ENCODE data around the gene IL34. TPM values are rescaled to one million over a fixed set of nuclear protein-coding genes. Genes with fewer than 3 reads are reported as not detected.
A peak's percentile ranks its signal among the peaks of the same experiment; 100 is the strongest.

IL34 gene
- total RNA-seq, 1 experiment from 2014 or later: not detected

DNA sequence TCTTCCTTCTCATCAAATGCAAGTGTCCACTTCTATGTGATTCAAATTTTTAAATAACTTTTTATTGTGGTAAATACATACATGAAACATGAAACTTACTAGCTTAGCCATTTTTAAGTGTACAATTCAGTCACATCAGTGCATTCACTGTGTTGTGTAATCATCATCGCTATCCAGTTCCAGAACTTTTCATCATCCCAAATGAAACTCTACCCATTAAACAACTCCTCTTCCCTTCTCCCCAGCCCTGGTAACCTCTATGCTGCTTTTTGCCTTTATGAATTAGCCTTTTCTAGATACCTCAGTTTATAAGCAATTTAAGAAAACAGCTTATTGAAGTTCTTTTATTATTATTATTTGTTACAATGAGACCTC lies 41.1 kb upstream of the IL34 start (continued):
- TF ChIP-seq, protein P1, sequence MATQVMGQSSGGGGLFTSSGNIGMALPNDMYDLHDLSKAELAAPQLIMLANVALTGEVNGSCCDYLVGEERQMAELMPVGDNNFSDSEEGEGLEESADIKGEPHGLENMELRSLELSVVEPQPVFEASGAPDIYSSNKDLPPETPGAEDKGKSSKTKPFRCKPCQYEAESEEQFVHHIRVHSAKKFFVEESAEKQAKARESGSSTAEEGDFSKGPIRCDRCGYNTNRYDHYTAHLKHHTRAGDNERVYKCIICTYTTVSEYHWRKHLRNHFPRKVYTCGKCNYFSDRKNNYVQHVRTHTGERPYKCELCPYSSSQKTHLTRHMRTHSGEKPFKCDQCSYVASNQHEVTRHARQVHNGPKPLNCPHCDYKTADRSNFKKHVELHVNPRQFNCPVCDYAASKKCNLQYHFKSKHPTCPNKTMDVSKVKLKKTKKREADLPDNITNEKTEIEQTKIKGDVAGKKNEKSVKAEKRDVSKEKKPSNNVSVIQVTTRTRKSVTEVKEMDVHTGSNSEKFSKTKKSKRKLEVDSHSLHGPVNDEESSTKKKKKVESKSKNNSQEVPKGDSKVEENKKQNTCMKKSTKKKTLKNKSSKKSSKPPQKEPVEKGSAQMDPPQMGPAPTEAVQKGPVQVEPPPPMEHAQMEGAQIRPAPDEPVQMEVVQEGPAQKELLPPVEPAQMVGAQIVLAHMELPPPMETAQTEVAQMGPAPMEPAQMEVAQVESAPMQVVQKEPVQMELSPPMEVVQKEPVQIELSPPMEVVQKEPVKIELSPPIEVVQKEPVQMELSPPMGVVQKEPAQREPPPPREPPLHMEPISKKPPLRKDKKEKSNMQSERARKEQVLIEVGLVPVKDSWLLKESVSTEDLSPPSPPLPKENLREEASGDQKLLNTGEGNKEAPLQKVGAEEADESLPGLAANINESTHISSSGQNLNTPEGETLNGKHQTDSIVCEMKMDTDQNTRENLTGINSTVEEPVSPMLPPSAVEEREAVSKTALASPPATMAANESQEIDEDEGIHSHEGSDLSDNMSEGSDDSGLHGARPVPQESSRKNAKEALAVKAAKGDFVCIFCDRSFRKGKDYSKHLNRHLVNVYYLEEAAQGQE (IDR thresholded peaks at IDR 0.05; ENCODE audit: low read depth): no peak
- TF ChIP-seq EZH2phosphoT487 (IDR thresholded peaks at IDR 0.05; ENCODE audit: borderline replicate concordance): no peak
- TF ChIP-seq, protein P2, sequence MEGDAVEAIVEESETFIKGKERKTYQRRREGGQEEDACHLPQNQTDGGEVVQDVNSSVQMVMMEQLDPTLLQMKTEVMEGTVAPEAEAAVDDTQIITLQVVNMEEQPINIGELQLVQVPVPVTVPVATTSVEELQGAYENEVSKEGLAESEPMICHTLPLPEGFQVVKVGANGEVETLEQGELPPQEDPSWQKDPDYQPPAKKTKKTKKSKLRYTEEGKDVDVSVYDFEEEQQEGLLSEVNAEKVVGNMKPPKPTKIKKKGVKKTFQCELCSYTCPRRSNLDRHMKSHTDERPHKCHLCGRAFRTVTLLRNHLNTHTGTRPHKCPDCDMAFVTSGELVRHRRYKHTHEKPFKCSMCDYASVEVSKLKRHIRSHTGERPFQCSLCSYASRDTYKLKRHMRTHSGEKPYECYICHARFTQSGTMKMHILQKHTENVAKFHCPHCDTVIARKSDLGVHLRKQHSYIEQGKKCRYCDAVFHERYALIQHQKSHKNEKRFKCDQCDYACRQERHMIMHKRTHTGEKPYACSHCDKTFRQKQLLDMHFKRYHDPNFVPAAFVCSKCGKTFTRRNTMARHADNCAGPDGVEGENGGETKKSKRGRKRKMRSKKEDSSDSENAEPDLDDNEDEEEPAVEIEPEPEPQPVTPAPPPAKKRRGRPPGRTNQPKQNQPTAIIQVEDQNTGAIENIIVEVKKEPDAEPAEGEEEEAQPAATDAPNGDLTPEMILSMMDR (IDR thresholded peaks at IDR 0.05 in 2 of 3, conservative IDR thresholded peaks at IDR 0.05 in 1 of 3; ENCODE audit: borderline replicate concordance in 1 of 3, insufficient read depth in 1 of 3, low read depth in 2 of 3, low read length in 2 of 3): no peak
- no peak for TF ChIP-seq CBX3 (IDR thresholded peaks at IDR 0.05; ENCODE audit: low read depth)
- no peak for TF ChIP-seq POLR2A (IDR thresholded peaks at IDR 0.05; ENCODE audit: borderline replicate concordance, extremely low read depth, insufficient read depth, insufficient read length)
- no peak for TF ChIP-seq TCF7L2 (IDR thresholded peaks at IDR 0.05; ENCODE audit: borderline replicate concordance, extremely low read depth, insufficient read depth, insufficient read length)
- no peak for TF ChIP-seq EZH2 (IDR thresholded peaks at IDR 0.05)
- no peak for TF ChIP-seq JUND (IDR thresholded peaks at IDR 0.05)

DNA sequence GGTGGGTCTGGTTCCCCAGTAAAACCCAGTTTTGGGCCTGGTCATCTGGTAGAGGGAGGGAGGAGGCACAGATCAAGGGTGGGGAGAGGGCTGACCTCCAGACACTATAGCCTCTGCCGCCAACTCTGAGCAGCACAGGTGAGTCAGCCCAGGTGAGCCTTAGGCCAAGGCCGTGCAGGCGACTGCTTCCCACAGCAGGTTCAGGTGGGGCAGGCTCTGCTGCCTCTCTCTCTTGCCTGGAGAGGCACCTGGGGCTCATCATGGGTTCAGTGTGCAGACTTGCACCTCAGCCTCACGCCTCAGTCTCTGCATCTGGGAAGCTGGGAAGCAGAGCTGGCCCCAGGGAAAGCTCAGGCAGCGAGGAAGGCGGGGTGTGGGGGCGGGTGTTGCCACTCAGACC lies 37.8 kb upstream of the IL34 start:
- no peak overlapping the region for H3K4me3 ChIP-seq (replicated peaks in 1 of 2; ENCODE audit: low read depth in 1 of 2, low read length in 2 of 2)
- DNase-seq (ENCODE audit: low read depth, low spot score) (no peak), ATAC-seq (peak; percentile 71)
- intact Hi-C loops (cut with micrococcal nuclease): no loop called here
- no peaks in the 10 kb centered on the region for H4K20me1 ChIP-seq (ENCODE audit: insufficient read depth)
- H3K36me3 ChIP-seq (ENCODE audit: control insufficient read depth in 1 of 2, insufficient read depth in 2 of 2, low read length in 2 of 2): no peaks in the 10 kb centered on the region
- peaks cover 4 to 8% of the 10 kb centered on the region in 2 experiments; a peak in 3 of 4 replicates for H3K4me1 ChIP-seq (ENCODE audit: control insufficient read depth in 1 of 2, insufficient read depth in 2 of 2, low read length in 2 of 2)
- peak overlapping the region; percentile 49 for H3K4me2 ChIP-seq (ENCODE audit: low read length)
- POLR2A ChIA-PET: no interaction called here
- no peak overlapping the region for H3K27ac ChIP-seq (ENCODE audit: low read depth, low read length)
- CTCF ChIA-PET: no interaction called here
- RAD21 ChIA-PET (ENCODE audit: low non-redundant PET in 1 of 2, low total read pairs in 2 of 2, uncharacterized antibody in 2 of 2, unreplicated experiment in 2 of 2): no interaction called here
- H3K79me2 ChIP-seq (ENCODE audit: insufficient read depth, low read length): no peaks in the 10 kb centered on the region
- H2AFZ ChIP-seq (ENCODE audit: low read depth, low read length, poor library complexity, severe bottlenecking): peak overlapping the region; percentile 45
- H3K9me3 ChIP-seq (ENCODE audit: control insufficient read depth in 1 of 2, insufficient read depth in 1 of 2, low read depth in 1 of 2, low read length in 2 of 2): no peaks in the 10 kb centered on the region
- H3K9ac ChIP-seq (ENCODE audit: low read length): no peak overlapping the region
- no peaks in the 10 kb centered on the region for H3K27me3 ChIP-seq (ENCODE audit: insufficient read depth, low read length)
- no peaks in the 10 kb centered on the region for H3K9me2 ChIP-seq (ENCODE audit: insufficient read depth)
- no peak for TF ChIP-seq FOSL1 (IDR thresholded peaks at IDR 0.05; ENCODE audit: low read depth)
- TF ChIP-seq SP1 (IDR thresholded peaks at IDR 0.05; ENCODE audit: low read depth): 0 out of 2 replicates have a peak, but pooled peaks have one; percentile 13
- no peak for TF ChIP-seq ELF1 (IDR thresholded peaks at IDR 0.05; ENCODE audit: borderline replicate concordance, low read depth)
- no peak for TF ChIP-seq JUND (IDR thresholded peaks at IDR 0.05)
- TF ChIP-seq ZNF274 (IDR thresholded peaks at IDR 0.05; ENCODE audit: low read depth, low read length): no peak
- TF ChIP-seq EGR1 (IDR thresholded peaks at IDR 0.05; ENCODE audit: low read depth): 0 out of 2 replicates have a peak, but pooled peaks have one; percentile 26
- no peak for TF ChIP-seq YY1 (IDR thresholded peaks at IDR 0.05; ENCODE audit: extremely low read depth, insufficient replicate concordance, low read depth, low read length)
- no TSS peak for BruUV-seq (replicated peaks)

All from HCT116 (cell line).